Ectodermal cell (in vitro differentiated cells): ENCODE results near the gene CDK18.

Experiments
- H3K27ac ChIP-seq: 2 replicates; pipeline ENCODE4 v1.7.0; 2013; ENCODE audit warnings: mild to moderate bottlenecking, low read depth, low read length; ENCODE audit not compliant: insufficient read depth, poor library complexity, severe bottlenecking
- H3K27me3 ChIP-seq: 2 replicates; pipeline ENCODE4 v1.7.0; 2013; ENCODE audit warnings: mild to moderate bottlenecking, low read length; ENCODE audit not compliant: insufficient read depth, control insufficient read depth, poor library complexity, severe bottlenecking
- H3K36me3 ChIP-seq: one replicate; pipeline ENCODE4 v1.7.0; 2013; ENCODE audit warnings: low read length; ENCODE audit not compliant: control insufficient read depth, insufficient read depth
- H3K4me1 ChIP-seq: one replicate; pipeline ENCODE4 v1.7.0; 2013; ENCODE audit warnings: low read length; ENCODE audit not compliant: control insufficient read depth, insufficient read depth
- H3K4me3 ChIP-seq: 2 replicates; pipeline ENCODE4 v1.7.0; 2013; ENCODE audit warnings: low read depth, low read length, control low read depth; ENCODE audit not compliant: insufficient read depth
- H3K9me3 ChIP-seq: 2 replicates; pipeline ENCODE4 v1.7.0; 2013; ENCODE audit warnings: mild to moderate bottlenecking, low read length, moderate library complexity; ENCODE audit not compliant: control insufficient read depth
- whole genome bisulfite sequencing, 2 experiments: methylation state at CpG; one replicate each; pipeline ENCODE4 v1.1.7; 2013; ENCODE audit warnings: missing lambda C conversion rate in 2 of 2; 5-methylcytosine and 5-hydroxymethylcytosine counted together

Gene CDK18

GRCh38 chr1:205523891-205524793 lies 19.7 kb downstream of the CDK18 start:
- no peaks in the 10 kb centered on the region for H3K27me3 ChIP-seq
- no peak overlapping the region for H3K27ac ChIP-seq
- no peaks in the 10 kb centered on the region for H3K9me3 ChIP-seq
- H3K36me3 ChIP-seq, result no peaks in the 10 kb centered on the region
- 66% methylated on average over 16 of the region's 16 CpGs for WGBS, 2 experiments
- peaks cover 4% of the 10 kb centered on the region for H3K4me1 ChIP-seq
- H3K4me3 ChIP-seq, result no peak overlapping the region

GRCh38 chr1:205524794-205525101 lies 20.3 kb downstream of the CDK18 start:
- Histone ChIP-seq H3K27me3 (no peaks in the 10 kb centered on the region), H3K4me1 (peaks cover 4% of the 10 kb centered on the region), H3K4me3 (no peak overlapping the region), H3K36me3 (no peaks in the 10 kb centered on the region), H3K9me3 (no peaks in the 10 kb centered on the region), H3K27ac (no peak overlapping the region)
- WGBS, 2 experiments, result 81 to 90% methylated on average over 4 of the region's 4 CpGs

- no peaks in the 10 kb centered on the region for H3K27me3 ChIP-seq
- no peak overlapping the region for H3K27ac ChIP-seq
- 95 to 96% methylated on average over 18 of the region's 18 CpGs for WGBS, 2 experiments
These were observed 21.2 kb downstream of the CDK18 start for GRCh38 chr1:205525495-205526285.

GRCh38 chr1:205526431-205526830 lies 22.0 kb downstream of the CDK18 start:
- WGBS, 2 experiments, result 93 to 96% methylated on average over 11 of the region's 11 CpGs
- Histone ChIP-seq H3K27me3 (no peaks in the 10 kb centered on the region), H3K4me3 (no peak overlapping the region)

More at GRCh38 chr1:205525495-205526285, 21.2 kb downstream of the CDK18 start:
- H3K4me1 ChIP-seq, result peaks cover 4% of the 10 kb centered on the region
- H3K9me3 ChIP-seq, result no peaks in the 10 kb centered on the region
- no peaks in the 10 kb centered on the region for H3K36me3 ChIP-seq
- H3K4me3 ChIP-seq, result no peak overlapping the region

GRCh38 chr1:205527931-205528330 lies 23.5 kb downstream of the CDK18 start:
- Histone ChIP-seq H3K4me3 (no peak overlapping the region), H3K27ac (no peak overlapping the region), H3K36me3 (no peaks in the 10 kb centered on the region), H3K4me1 (peaks cover 4% of the 10 kb centered on the region), H3K27me3 (no peaks in the 10 kb centered on the region), H3K9me3 (no peaks in the 10 kb centered on the region)
- WGBS, 2 experiments, result 78 to 82% methylated on average over 4 of the region's 4 CpGs

More at GRCh38 chr1:205526431-205526830, 22.0 kb downstream of the CDK18 start:
- Histone ChIP-seq H3K27ac (no peak overlapping the region), H3K4me1 (peaks cover 4% of the 10 kb centered on the region), H3K36me3 (no peaks in the 10 kb centered on the region), H3K9me3 (no peaks in the 10 kb centered on the region)

GRCh38 chr1:205528446-205528886 lies 24.0 kb downstream of the CDK18 start:
- no peak overlapping the region for H3K4me3 ChIP-seq
- no peaks in the 10 kb centered on the region for H3K27me3 ChIP-seq
- no peaks in the 10 kb centered on the region for H3K36me3 ChIP-seq
- H3K27ac ChIP-seq, result no peak overlapping the region
- 52 to 56% methylated on average over 9 of the region's 9 CpGs for WGBS, 2 experiments
- H3K9me3 ChIP-seq, result no peaks in the 10 kb centered on the region
- peaks cover 6% of the 10 kb centered on the region for H3K4me1 ChIP-seq

- H3K27ac ChIP-seq, result no peak overlapping the region
- no peaks in the 10 kb centered on the region for H3K27me3 ChIP-seq
- WGBS, 2 experiments, result 45 to 46% methylated on average over 53 of the region's 53 CpGs
- H3K4me3 ChIP-seq, result no peak overlapping the region
- H3K36me3 ChIP-seq, result no peaks in the 10 kb centered on the region
- H3K9me3 ChIP-seq, result no peaks in the 10 kb centered on the region
- H3K4me1 ChIP-seq, result peaks cover 13% of the 10 kb centered on the region
These were observed 24.7 kb downstream of the CDK18 start for GRCh38 chr1:205528887-205529825.

- Histone ChIP-seq H3K27ac (no peak overlapping the region), H3K27me3 (no peaks in the 10 kb centered on the region), H3K4me1 (peaks cover 16% of the 10 kb centered on the region), H3K9me3 (no peaks in the 10 kb centered on the region), H3K4me3 (no peak overlapping the region), H3K36me3 (no peaks in the 10 kb centered on the region)
- 70 to 72% methylated on average over 6 of the region's 6 CpGs for WGBS, 2 experiments
These were observed 25.6 kb downstream of the CDK18 start for GRCh38 chr1:205530116-205530515.

- H3K27ac ChIP-seq, result no peak overlapping the region
- peaks cover 16% of the 10 kb centered on the region for H3K4me1 ChIP-seq
- H3K4me3 ChIP-seq, result no peak overlapping the region
- peaks cover 4% of the 10 kb centered on the region for H3K27me3 ChIP-seq
- 92% methylated on average over 20 of the region's 20 CpGs for WGBS, 2 experiments
- H3K9me3 ChIP-seq, result no peaks in the 10 kb centered on the region
- H3K36me3 ChIP-seq, result no peaks in the 10 kb centered on the region
These were observed 26.9 kb downstream of the CDK18 start for GRCh38 chr1:205531191-205532025.
